ENCODE results near the gene GALNT7.

The GALNT7 gene

DNA sequence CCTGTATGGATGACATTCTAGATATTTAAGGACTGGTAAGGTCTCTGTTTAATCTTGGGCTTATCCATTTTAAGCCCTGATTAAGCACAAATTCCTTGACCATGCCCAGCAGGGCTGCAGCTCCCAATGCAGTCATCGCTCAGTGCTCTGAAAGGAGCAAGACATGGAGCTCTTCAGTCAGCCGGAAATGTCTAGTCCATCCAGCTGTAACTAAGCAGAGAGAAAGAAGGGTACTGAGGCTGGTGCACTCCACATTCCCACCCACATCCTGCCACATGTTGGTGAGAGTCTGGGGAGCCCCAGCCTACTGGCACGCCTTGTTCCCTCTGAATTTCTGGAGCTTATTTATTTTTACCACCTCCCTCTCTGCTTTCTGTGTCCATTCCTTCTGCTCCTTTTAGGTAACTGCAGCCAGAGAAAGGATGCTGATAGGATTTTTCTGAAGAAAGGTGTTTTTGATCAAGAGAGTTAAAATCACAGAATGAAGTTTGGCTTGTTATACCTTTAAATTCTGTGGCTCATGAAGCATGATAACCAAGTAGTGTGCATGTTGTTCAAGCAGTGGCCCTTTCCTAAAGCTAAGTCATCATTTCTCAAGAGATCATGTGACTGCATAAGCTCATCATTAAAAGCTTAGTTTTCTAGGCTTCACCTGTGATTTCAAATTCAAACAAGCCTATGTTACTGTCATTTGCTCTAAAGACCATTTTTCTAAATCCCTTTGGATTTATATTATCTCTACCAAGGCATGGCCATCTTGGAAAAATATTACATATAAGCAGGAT is 74.0 kb downstream of the GALNT7 start:
- DNase-seq: no peak

DNA sequence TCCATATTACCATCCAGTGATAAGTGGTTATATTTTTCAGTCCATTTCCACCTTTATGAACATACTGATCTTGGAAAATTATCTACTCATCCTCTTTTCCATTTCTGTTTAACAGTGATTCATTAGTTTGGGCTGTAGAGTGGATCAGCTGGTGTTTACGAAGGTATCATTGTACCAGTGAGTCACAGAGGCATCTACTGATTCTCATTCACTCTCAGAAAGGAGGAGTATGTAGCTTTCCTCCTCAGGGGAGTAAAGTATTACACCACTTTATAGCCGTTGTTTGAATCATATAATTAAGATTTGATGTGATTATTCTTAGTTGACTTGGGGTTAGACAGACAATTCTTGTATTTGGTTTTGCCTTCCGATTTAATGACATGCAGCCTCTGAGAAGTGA is 74.7 kb downstream of the GALNT7 start:
- DNase-seq: no peak

DNA sequence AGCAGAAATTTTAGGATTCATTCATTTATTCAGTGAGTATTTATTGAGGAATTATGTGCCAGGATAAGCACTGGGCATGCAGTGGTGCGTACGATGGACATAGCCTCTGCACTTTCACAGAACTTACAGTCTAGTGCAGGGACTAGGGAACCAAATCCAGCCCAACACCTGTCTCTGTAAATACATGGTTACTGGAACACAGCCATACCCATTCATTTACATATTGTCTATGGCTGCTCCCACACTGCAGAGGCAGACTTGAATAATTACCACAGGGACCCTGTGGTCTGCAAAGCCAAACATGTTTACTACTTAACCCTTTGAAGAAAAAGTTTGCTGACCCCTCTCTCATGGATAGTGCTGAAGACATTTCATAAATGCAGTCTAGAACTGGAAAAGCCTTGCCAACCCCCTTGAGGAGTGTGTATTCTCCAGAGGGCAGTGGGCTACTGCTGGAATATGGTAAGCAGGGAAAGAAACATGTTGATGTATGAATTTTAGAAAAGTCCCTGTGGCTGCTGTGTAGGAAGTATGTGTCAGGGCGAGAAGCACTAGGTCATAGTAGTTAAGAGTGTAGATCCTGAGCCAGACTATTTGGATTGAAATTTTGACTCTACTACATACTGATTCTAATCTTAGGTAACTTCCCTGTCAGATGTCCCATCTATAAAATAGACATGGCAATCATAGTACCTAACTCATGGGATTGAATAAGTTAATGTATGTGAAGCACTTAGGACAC is 75.5 kb downstream of the GALNT7 start:
- no peak for DNase-seq

- no peak for DNase-seq
These were observed 77.3 kb downstream of the GALNT7 start for GRCh38 chr4:173245952-173246351.

DNA sequence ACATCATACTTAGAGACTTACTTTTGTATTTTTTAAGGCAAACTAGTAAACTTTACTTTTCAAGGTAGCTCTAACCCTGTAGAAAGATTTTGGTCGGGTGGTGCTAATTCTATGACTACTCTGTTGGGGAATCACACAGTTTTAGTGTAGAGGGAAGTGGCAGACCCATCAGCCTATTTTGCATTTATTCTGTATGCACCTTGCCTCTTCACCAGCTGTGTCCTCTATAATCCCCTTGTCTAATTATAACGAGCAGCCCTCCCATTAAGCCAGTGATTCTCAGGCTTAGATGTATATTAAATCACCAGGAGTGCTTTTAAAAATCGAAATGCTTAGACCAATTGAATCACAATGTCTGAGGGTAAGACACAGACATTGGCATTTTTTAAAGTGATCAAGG is 78.1 kb downstream of the GALNT7 start:
- DNase-seq: no peak

- no peak for DNase-seq
These were observed 78.7 kb downstream of the GALNT7 start for GRCh38 chr4:173247321-173247720.

- no peak for DNase-seq
These were observed 80.1 kb downstream of the GALNT7 start for GRCh38 chr4:173248690-173249089.

GRCh38 chr4:173252024-173252935 is 83.7 kb downstream of the GALNT7 start:
- peak; percentile 6 for DNase-seq

GRCh38 chr4:173253561-173253960 is 85.0 kb downstream of the GALNT7 start:
- DNase-seq: no peak

DNA sequence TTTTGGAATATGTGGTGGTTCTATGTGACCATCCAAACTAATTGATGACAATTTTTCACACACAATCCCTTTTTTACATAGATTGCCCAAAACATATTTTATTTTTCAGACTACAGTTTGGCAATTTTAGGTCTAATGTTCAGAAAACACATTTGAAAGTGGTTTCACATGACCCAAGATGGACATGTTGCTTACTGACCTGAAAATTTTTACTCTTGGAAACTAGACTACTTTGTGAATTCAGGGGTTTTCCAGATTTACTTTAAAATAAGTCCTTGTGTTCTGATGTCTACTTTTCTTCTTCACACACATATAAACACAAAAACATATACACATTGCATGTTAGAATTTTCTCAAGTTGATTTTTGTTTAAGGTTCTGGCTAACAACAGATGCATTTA is 86.0 kb downstream of the GALNT7 start:
- DNase-seq: no peak

DNA sequence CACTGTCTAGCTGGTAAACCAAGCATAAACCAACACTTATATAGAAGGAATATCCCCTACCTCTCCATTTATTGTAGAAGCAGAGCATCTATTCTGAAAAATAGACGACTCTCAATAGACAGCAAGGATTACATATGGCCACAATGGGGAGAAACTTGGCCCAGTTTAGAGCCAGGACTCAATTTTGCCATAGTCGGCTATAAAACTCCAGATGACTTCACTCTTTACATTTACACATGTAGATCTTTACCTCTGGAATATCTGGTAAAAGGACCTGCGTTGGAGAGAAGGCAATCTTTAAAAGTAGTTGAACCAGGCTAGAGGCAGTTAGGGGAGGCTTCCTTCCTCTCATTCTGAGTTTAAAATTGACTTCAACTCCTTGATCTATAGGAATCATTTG is 88.2 kb downstream of the GALNT7 start:
- no peak for DNase-seq

DNA sequence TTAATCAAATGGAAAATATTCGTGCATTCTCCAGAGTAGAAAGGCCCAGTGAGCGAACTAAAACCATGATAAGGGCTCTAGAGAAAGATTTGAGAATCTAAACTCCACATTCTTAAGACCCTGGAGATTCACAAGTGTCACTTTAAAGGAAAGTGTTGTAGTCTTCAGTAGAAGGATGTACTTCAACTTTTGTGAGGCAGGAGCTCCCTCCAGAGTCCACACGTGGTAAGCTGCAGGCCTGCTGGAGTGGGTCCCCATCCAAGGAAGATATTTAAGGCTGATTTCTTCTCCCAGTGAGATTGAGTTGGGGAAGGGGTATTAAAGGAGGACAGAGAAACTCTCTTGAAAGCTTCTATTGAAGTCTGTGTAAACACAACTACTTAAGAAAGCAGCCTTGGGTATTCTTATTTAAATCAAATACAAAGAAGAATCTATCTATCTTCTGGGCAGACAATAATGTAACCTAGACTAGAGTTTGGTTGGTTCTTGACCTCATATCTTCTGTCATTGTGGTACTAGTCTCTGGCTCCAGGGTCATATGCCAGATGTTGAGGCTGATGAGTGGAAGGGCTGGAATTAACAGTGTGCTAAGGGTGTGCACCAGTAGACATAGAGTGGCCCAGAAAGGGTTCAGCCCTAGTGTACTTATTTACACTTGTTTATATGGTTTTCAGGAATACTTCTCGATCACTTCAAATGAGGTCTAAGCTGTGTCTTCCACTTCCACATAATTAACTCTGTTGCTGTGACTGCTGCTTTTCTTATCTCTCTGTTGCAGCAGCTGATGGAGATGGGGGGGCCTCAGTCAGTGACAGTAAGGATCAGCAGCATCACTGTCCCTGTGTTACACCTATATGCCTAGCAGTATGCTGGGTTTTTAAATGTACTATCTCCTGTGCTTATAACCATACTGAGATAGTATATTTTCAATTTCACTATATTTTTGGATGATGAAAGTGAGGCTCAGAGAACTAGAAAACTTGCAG is 89.4 kb downstream of the GALNT7 start:
- peak; percentile 59 for DNase-seq

GRCh38 chr4:173258866-173259265 is 90.3 kb downstream of the GALNT7 start:
- no peak for DNase-seq

GRCh38 chr4:173259310-173259709 is 90.7 kb downstream of the GALNT7 start:
- no peak for DNase-seq

DNA sequence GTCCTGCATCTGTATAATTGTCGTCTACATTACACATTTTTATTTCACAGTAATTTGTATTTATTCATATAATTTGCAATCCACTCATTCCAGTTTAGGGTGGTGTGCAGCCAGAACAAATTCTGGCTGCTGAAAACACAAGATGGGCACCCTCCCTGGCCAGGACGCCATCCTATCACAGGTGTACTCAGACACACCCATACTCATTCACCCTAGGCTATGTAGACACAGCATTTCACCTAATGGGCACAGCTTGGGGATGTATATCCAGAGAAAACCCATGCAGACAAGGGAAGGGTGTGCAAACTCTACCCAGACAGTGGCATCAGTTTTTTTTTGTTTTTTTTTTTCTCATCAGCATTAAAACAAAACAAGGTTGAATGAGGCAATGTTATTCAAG is 92.4 kb downstream of the GALNT7 start:
- no peak for DNase-seq

GRCh38 chr4:173262375-173262774 is 93.8 kb downstream of the GALNT7 start:
- DNase-seq: no peak

DNA sequence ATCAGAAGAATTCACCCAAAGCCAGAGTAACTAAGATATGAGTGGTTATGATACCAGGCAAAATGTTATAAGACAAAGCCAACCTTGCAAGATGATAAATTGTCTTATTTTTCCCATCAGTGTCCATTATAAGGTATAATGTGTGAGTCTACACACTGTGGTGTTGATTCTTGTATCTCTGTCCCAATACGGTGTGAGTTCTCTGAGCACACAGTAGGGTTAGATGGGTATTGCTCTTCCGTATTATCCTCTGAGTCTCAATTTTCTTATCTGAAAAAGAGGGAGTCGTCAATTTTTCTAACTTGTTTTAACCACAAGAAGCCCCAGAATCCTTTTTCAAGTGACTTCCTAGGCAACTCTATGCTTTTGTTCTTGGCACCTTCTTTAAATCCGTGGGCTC is 95.6 kb downstream of the GALNT7 start:
- no peak for DNase-seq

- peak; percentile 11 for DNase-seq
These were observed 96.1 kb downstream of the GALNT7 start for GRCh38 chr4:173264684-173265185.

- no peak for DNase-seq
These were observed 97.1 kb downstream of the GALNT7 start for GRCh38 chr4:173265751-173266150.

DNA sequence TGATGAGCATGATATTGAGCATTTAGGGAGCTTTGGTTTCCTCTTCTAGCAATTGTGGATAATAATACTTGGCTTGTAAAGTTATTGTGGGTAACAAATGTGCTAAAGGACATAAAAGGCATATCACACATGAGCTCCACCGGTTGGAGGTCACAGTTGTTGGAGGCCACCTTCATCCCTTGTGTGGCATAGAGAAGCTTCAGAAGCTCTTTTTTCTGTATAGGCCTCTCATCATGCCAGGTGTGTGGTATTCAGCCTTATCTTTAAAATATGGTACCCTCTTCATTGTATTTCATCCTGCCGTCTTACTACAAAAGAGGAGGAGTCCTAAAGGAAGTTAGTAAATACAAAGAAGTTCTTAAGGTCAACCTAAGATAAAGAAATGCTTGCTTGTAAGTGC is 99.1 kb downstream of the GALNT7 start:
- no peak for DNase-seq

DNA sequence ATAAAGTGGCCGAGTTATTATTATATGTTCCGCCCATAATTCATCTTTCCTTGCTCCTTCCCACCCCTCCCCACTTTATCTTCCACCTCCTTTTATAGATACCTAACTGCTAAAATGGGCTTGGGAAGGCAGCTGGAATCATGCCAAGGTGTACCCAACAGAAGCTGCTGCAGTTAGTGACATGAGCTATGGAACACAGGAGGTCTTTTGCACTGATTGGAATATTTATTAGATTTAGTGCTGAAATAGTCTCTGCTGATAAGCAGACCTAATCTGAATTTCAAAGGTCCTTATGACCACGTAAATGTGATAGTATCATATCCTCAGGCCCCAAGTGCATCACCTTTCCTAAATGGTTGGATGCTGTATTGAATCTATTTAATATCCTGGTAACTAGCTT is 100.7 kb downstream of the GALNT7 start:
- no peak for DNase-seq
